Trophoblast cell (in vitro differentiated cells and primary cell): ENCODE results near the gene XDH.
A peak's percentile ranks its signal among the peaks of the same experiment; 100 is the strongest.

Source experiments
- DNase-seq, 2 donors: peaks; one replicate each; pipeline ENCODE4 v3.0.0-alpha.2; 2016
- H2AFZ ChIP-seq: 2 replicates; pipeline ENCODE4 v1.6.1; 2013; ENCODE audit warnings: low read length, moderate library complexity, mild to moderate bottlenecking; ENCODE audit not compliant: insufficient read depth, poor library complexity
- H2AK5ac ChIP-seq: 2 replicates; pipeline ENCODE4 v1.6.1; 2013; ENCODE audit warnings: mild to moderate bottlenecking, low read length
- H2BK120ac ChIP-seq: 2 replicates; pipeline ENCODE4 v1.6.1; 2013; ENCODE audit warnings: low read length, mild to moderate bottlenecking, moderate library complexity; ENCODE audit not compliant: insufficient read depth, poor library complexity
- H2BK12ac ChIP-seq: 2 replicates; pipeline ENCODE4 v1.6.1; 2013; ENCODE audit warnings: mild to moderate bottlenecking, low read length, moderate library complexity
- H2BK5ac ChIP-seq: 2 replicates; pipeline ENCODE4 v1.6.1; 2013; ENCODE audit warnings: low read length, low read depth, moderate library complexity, mild to moderate bottlenecking; ENCODE audit not compliant: poor library complexity
- H3K14ac ChIP-seq: 2 replicates; pipeline ENCODE4 v1.6.1; 2013; ENCODE audit warnings: mild to moderate bottlenecking, low read length
- H3K18ac ChIP-seq: 2 replicates; pipeline ENCODE4 v1.6.1; 2013; ENCODE audit warnings: mild to moderate bottlenecking, low read length
- H3K23ac ChIP-seq: 2 replicates; pipeline ENCODE4 v1.6.1; 2013; ENCODE audit warnings: low read length
- H3K27ac ChIP-seq: 2 replicates; pipeline ENCODE4 v1.5.1; 2013; ENCODE audit warnings: low read depth, mild to moderate bottlenecking, inconsistent platforms, low read length, moderate library complexity
- H3K27me3 ChIP-seq: 2 replicates; pipeline ENCODE4 v1.6.1; 2013; ENCODE audit warnings: inconsistent platforms, mild to moderate bottlenecking, low read length, moderate library complexity; ENCODE audit not compliant: insufficient read depth
- H3K36me3 ChIP-seq, 2 experiments: 1 replicate in 1 of 2; 2 replicates in 1 of 2; pipeline ENCODE4 v1.6.1; 2013; ENCODE audit warnings: low read length in 2 of 2, mild to moderate bottlenecking in 2 of 2, moderate library complexity in 1 of 2; ENCODE audit not compliant: insufficient read depth in 2 of 2, control insufficient read depth in 1 of 2
- H3K4ac ChIP-seq: 2 replicates; pipeline ENCODE4 v1.6.1; 2013; ENCODE audit warnings: low read depth, mild to moderate bottlenecking, low read length, moderate library complexity
- H3K4me1 ChIP-seq, 2 experiments: 1 replicate in 1 of 2; 2 replicates in 1 of 2; pipeline ENCODE4 v1.6.1; 2013; ENCODE audit warnings: low read length in 2 of 2, mild to moderate bottlenecking in 2 of 2, moderate library complexity in 1 of 2; ENCODE audit not compliant: insufficient read depth in 2 of 2, control insufficient read depth in 1 of 2
- H3K4me2 ChIP-seq: 2 replicates; pipeline ENCODE4 v1.6.1; 2013; ENCODE audit warnings: inconsistent platforms, mild to moderate bottlenecking, low read length, moderate library complexity
- H3K4me3 ChIP-seq: 2 replicates; pipeline ENCODE4 v1.5.1; 2013; ENCODE audit warnings: mild to moderate bottlenecking, low read depth, low read length, inconsistent platforms
- H3K79me1 ChIP-seq: one replicate; pipeline ENCODE4 v1.6.1; 2013; ENCODE audit warnings: low read length
- H3K79me2 ChIP-seq: 2 replicates; pipeline ENCODE4 v1.6.1; 2013; ENCODE audit warnings: low read length, mild to moderate bottlenecking; ENCODE audit not compliant: control insufficient read depth, insufficient read depth, poor library complexity
- H3K9ac ChIP-seq: 2 replicates; pipeline ENCODE4 v1.6.1; 2013; ENCODE audit warnings: mild to moderate bottlenecking, low read length
- H3K9me3 ChIP-seq: 2 replicates; pipeline ENCODE4 v1.6.1; 2013; ENCODE audit warnings: low read depth, mild to moderate bottlenecking, control low read depth, inconsistent platforms, low read length; ENCODE audit not compliant: insufficient read depth
- H4K12ac ChIP-seq: 2 replicates; pipeline ENCODE4 v1.6.1; 2013; ENCODE audit warnings: low read depth, mild to moderate bottlenecking, low read length, moderate library complexity
- H4K8ac ChIP-seq: 2 replicates; pipeline ENCODE4 v1.6.1; 2013; ENCODE audit warnings: low read depth, mild to moderate bottlenecking, low read length, moderate library complexity
- H4K91ac ChIP-seq: one replicate; pipeline ENCODE4 v1.6.1; 2013; ENCODE audit warnings: low read depth, mild to moderate bottlenecking, low read length, moderate library complexity
- WGBS: extraction: QIAGEN DNeasy Blood & Tissue Kit; methylation state at CpG from one replicate; pipeline ENCODE4 v1.1.7; 2013; ENCODE audit warnings: missing lambda C conversion rate; ENCODE audit not compliant: insufficient read length, insufficient coverage; ENCODE audit errors: extremely low coverage; 5-methylcytosine and 5-hydroxymethylcytosine counted together

XDH gene

GRCh38 chr2:31337197-31337596 lies 77.3 kb downstream of the XDH start:
- Histone ChIP-seq H3K23ac (no peak overlapping the region), H3K14ac (no peak overlapping the region), H3K9me3 (no peaks in the 10 kb centered on the region), H4K91ac (no peak overlapping the region), H2BK5ac (no peak overlapping the region), H2BK12ac (no peak overlapping the region), H3K4me2 (no peak overlapping the region), H3K4me3 (no peak overlapping the region), H3K4me1 (peaks cover 9 to 14% of the 10 kb centered on the region in 2 experiments), H3K79me1 (no peaks in the 10 kb centered on the region), H2AFZ (no peak overlapping the region), H3K36me3 (no peaks in the 10 kb centered on the region), H3K79me2 (no peaks in the 10 kb centered on the region), H3K9ac (no peak overlapping the region), H3K27me3 (no peaks in the 10 kb centered on the region), H3K27ac (no peak overlapping the region), H4K8ac (no peak overlapping the region), H2AK5ac (no peak overlapping the region), H3K4ac (no peak overlapping the region), H3K18ac (no peak overlapping the region), H4K12ac (no peak overlapping the region), H2BK120ac (no peak overlapping the region)
- no CpG with 5 or more reads among the region's 3 CpGs for WGBS
- no peak for DNase-seq

- no peak overlapping the region for H3K14ac ChIP-seq
- no peak overlapping the region for H3K4me2 ChIP-seq
- WGBS = no CpG with 5 or more reads among the region's 5 CpGs
- H4K12ac ChIP-seq = no peak overlapping the region
- peak overlapping the region; percentile 46 for H2BK120ac ChIP-seq
- H2BK12ac ChIP-seq = peak overlapping the region; percentile 37
- no peak overlapping the region for H3K4ac ChIP-seq
- H3K23ac ChIP-seq = no peak overlapping the region
- H3K4me3 ChIP-seq = no peak overlapping the region
- H2AFZ ChIP-seq = no peak overlapping the region
- no peaks in the 10 kb centered on the region for H3K36me3 ChIP-seq
- H3K9ac ChIP-seq = no peak overlapping the region
- H3K18ac ChIP-seq = no peak overlapping the region
- H2AK5ac ChIP-seq = no peak overlapping the region
- H3K9me3 ChIP-seq = no peaks in the 10 kb centered on the region
- no peaks in the 10 kb centered on the region for H3K79me2 ChIP-seq
- H3K27ac ChIP-seq = no peak overlapping the region
- DNase-seq = no peak
- H3K79me1 ChIP-seq = peaks cover 5% of the 10 kb centered on the region
- H4K8ac ChIP-seq = no peak overlapping the region
- no peaks in the 10 kb centered on the region for H3K27me3 ChIP-seq
- peaks cover 9 to 14% of the 10 kb centered on the region in 2 experiments for H3K4me1 ChIP-seq
- no peak overlapping the region for H2BK5ac ChIP-seq
- peak overlapping the region; percentile 8 for H4K91ac ChIP-seq
These were observed 78.5 kb downstream of the XDH start for GRCh38 chr2:31335921-31336585.

- peaks cover 9 to 14% of the 10 kb centered on the region in 2 experiments for H3K4me1 ChIP-seq
- H3K79me1 ChIP-seq = peaks cover 5% of the 10 kb centered on the region
- H3K18ac ChIP-seq = no peak overlapping the region
- H3K36me3 ChIP-seq = no peaks in the 10 kb centered on the region
- no peaks in the 10 kb centered on the region for H3K9me3 ChIP-seq
- no peak overlapping the region for H2BK120ac ChIP-seq
- no peak overlapping the region for H3K4ac ChIP-seq
- no peak overlapping the region for H4K12ac ChIP-seq
- no peak overlapping the region for H3K4me2 ChIP-seq
- H3K14ac ChIP-seq = no peak overlapping the region
- H4K91ac ChIP-seq = no peak overlapping the region
- no peak overlapping the region for H4K8ac ChIP-seq
- no peak overlapping the region for H2AFZ ChIP-seq
- no peak overlapping the region for H3K27ac ChIP-seq
- WGBS = no CpG with 5 or more reads among the region's 5 CpGs
- H2BK5ac ChIP-seq = no peak overlapping the region
- H3K79me2 ChIP-seq = no peaks in the 10 kb centered on the region
- H3K27me3 ChIP-seq = no peaks in the 10 kb centered on the region
- no peak overlapping the region for H3K23ac ChIP-seq
- no peak overlapping the region for H3K4me3 ChIP-seq
- no peak overlapping the region for H2BK12ac ChIP-seq
- no peak overlapping the region for H2AK5ac ChIP-seq
- no peak overlapping the region for H3K9ac ChIP-seq
- DNase-seq = no peak
These were observed 80.1 kb downstream of the XDH start for GRCh38 chr2:31334311-31335026.

GRCh38 chr2:31333527-31334183 lies 80.9 kb downstream of the XDH start:
- Histone ChIP-seq H2BK12ac (no peak overlapping the region), H3K18ac (no peak overlapping the region), H2AK5ac (no peak overlapping the region), H3K27me3 (no peaks in the 10 kb centered on the region), H3K36me3 (no peaks in the 10 kb centered on the region), H3K9ac (no peak overlapping the region), H2BK120ac (peak overlapping the region; percentile 5), H4K8ac (no peak overlapping the region), H3K79me1 (peaks cover 5% of the 10 kb centered on the region), H3K4me2 (no peak overlapping the region), H4K12ac (no peak overlapping the region), H2BK5ac (no peak overlapping the region), H3K4ac (no peak overlapping the region), H3K9me3 (no peaks in the 10 kb centered on the region), H3K4me3 (no peak overlapping the region), H3K14ac (no peak overlapping the region), H3K79me2 (no peaks in the 10 kb centered on the region), H3K4me1 (peaks cover 9 to 14% of the 10 kb centered on the region in 2 experiments), H2AFZ (no peak overlapping the region), H3K23ac (no peak overlapping the region), H3K27ac (no peak overlapping the region), H4K91ac (no peak overlapping the region)
- no CpG with 5 or more reads among the region's 8 CpGs for WGBS
- peak; percentile 81 to 96 for DNase-seq
